ENCODE measurements around the gene KIAA0319L. TPM values are rescaled to one million over a fixed set of nuclear protein-coding genes. Genes with fewer than 3 reads are reported as not detected.

The KIAA0319L gene
- total RNA-seq, 2 experiments from 2014 or later = 17.2 to 18.3 TPM

- Mint-ChIP-seq H3K27me3 (peaks cover 16% of the 10 kb centered on the region), H3K4me3 (no peak overlapping the region), H3K36me3 (no peaks in the 10 kb centered on the region), H3K27ac (no peak overlapping the region), H3K4me1 (peaks cover 17% of the 10 kb centered on the region), H3K9me3 (no peaks in the 10 kb centered on the region)
- no peak for DNase-seq
These were observed 17.0 kb upstream of the KIAA0319L start for GRCh38 chr1:35574125-35574654.

GRCh38 chr1:35573198-35574124 lies 16.3 kb upstream of the KIAA0319L start, which contains the start of gene TFAP2E:
Gene TFAP2E (plus strand): TSS chr1:35573314. CDS start chr1:35573578, 264 bp downstream.
- no peaks in the 10 kb centered on the region for H3K36me3 Mint-ChIP-seq
- H3K4me1 Mint-ChIP-seq = peaks cover 17% of the 10 kb centered on the region
- no peak within 1 kb of the TSS for H3K27ac Mint-ChIP-seq
- no peaks in the 10 kb centered on the region for H3K9me3 Mint-ChIP-seq
- peaks cover 16% of the 10 kb centered on the region for H3K27me3 Mint-ChIP-seq
- DNase-seq = no peak
- no peak within 1 kb of the TSS for H3K4me3 Mint-ChIP-seq

DNA sequence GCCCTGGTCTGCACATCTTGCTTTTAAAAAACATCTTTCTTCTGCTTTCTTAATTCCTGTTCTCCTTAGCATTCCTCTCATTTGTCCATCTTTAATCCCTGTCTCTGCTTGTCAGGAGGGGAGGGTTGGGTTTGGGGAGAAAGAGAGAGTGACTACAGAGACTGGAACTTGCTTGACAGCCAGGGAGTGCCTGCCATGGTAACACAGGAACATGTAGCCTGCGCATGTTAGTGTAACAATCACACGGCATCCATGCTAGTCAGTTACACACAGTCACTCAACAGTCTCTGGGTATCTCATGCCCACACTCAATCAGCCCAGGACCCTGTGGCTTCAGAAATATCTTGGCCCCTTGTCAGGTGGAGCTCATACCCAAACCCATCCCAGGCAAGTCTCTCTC lies 15.1 kb upstream of the KIAA0319L start:
- peaks cover 7% of the 10 kb centered on the region for H3K4me1 Mint-ChIP-seq
- H3K36me3 Mint-ChIP-seq = no peaks in the 10 kb centered on the region
- no peaks in the 10 kb centered on the region for H3K9me3 Mint-ChIP-seq
- DNase-seq = no peak
- peaks cover 16% of the 10 kb centered on the region for H3K27me3 Mint-ChIP-seq
- H3K27ac Mint-ChIP-seq = no peak overlapping the region
- no peak overlapping the region for H3K4me3 Mint-ChIP-seq

GRCh38 chr1:35571263-35571662 lies 14.1 kb upstream of the KIAA0319L start:
- no peaks in the 10 kb centered on the region for H3K36me3 Mint-ChIP-seq
- H3K4me3 Mint-ChIP-seq = no peak overlapping the region
- peaks cover 3% of the 10 kb centered on the region for H3K4me1 Mint-ChIP-seq
- peaks cover 13% of the 10 kb centered on the region for H3K27me3 Mint-ChIP-seq
- no peaks in the 10 kb centered on the region for H3K9me3 Mint-ChIP-seq
- H3K27ac Mint-ChIP-seq = no peak overlapping the region
- no peak for DNase-seq

GRCh38 chr1:35570589-35571137 lies 13.5 kb upstream of the KIAA0319L start:
- Mint-ChIP-seq H3K36me3 (no peaks in the 10 kb centered on the region), H3K27me3 (peaks cover 8% of the 10 kb centered on the region), H3K27ac (no peak overlapping the region), H3K4me3 (no peak overlapping the region), H3K4me1 (no peaks in the 10 kb centered on the region), H3K9me3 (no peaks in the 10 kb centered on the region)
- DNase-seq = no peak

DNA sequence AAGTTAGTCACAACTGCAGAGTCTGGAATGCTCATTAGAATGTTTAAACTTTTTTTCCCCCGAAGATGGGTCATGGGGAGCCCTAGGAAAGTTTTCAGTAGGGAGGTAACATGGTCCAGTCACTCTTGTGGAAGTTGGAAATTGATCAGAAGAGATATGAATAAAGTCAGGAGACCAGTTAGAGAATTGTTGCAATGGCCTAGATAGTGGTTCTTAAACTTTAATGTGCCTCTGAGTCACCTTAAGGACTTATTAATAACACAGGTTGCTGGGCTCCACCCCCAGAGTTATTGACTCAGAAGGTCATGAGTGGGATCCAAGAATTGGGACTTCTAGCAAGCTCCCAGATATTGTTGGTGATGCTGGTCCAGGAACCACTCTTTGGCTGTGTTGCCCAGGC lies 12.7 kb upstream of the KIAA0319L start:
- H3K4me3 Mint-ChIP-seq = no peak overlapping the region
- no peaks in the 10 kb centered on the region for H3K4me1 Mint-ChIP-seq
- peaks cover 3% of the 10 kb centered on the region for H3K27me3 Mint-ChIP-seq
- no peaks in the 10 kb centered on the region for H3K36me3 Mint-ChIP-seq
- H3K9me3 Mint-ChIP-seq = no peaks in the 10 kb centered on the region
- DNase-seq = no peak
- no peak overlapping the region for H3K27ac Mint-ChIP-seq

DNA sequence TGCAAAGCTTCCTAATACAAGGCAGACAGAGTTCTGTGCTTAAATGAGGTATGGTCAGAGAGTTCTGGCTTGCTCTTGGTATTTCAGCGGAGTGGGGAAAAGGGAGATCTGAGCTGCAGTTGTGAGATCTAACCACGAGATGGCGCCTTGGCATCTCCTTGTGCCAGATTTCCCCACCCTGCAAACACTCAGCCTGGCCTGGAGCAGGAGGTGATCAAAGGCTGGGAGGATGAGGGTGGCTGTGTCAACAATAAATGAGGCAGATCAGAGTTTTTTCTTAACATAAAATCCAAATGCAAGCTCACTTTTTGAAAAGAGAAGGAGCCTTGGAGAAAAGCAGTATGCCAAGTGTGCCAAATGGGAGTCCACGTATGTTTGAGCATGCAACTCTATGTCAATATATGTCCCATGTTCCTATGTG lies 11.8 kb upstream of the KIAA0319L start:
- Mint-ChIP-seq H3K27ac (no peak overlapping the region), H3K4me1 (peaks cover 2% of the 10 kb centered on the region), H3K9me3 (no peaks in the 10 kb centered on the region), H3K4me3 (no peak overlapping the region), H3K36me3 (peaks cover 7% of the 10 kb centered on the region), H3K27me3 (no peaks in the 10 kb centered on the region)
- peak; percentile 54 for DNase-seq

GRCh38 chr1:35567947-35568558 lies 10.8 kb upstream of the KIAA0319L start:
- no peak for DNase-seq
- H3K4me3 Mint-ChIP-seq = no peak overlapping the region
- no peaks in the 10 kb centered on the region for H3K9me3 Mint-ChIP-seq
- peaks cover 7% of the 10 kb centered on the region for H3K36me3 Mint-ChIP-seq
- H3K27me3 Mint-ChIP-seq = no peaks in the 10 kb centered on the region
- peaks cover 5% of the 10 kb centered on the region for H3K4me1 Mint-ChIP-seq
- H3K27ac Mint-ChIP-seq = no peak overlapping the region

- Mint-ChIP-seq H3K27me3 (no peaks in the 10 kb centered on the region), H3K9me3 (no peaks in the 10 kb centered on the region), H3K27ac (no peak overlapping the region), H3K4me1 (peaks cover 15% of the 10 kb centered on the region), H3K4me3 (no peak overlapping the region), H3K36me3 (peaks cover 9% of the 10 kb centered on the region)
- no peak for DNase-seq
These were observed 8.5 kb upstream of the KIAA0319L start for GRCh38 chr1:35565742-35566133.

DNA sequence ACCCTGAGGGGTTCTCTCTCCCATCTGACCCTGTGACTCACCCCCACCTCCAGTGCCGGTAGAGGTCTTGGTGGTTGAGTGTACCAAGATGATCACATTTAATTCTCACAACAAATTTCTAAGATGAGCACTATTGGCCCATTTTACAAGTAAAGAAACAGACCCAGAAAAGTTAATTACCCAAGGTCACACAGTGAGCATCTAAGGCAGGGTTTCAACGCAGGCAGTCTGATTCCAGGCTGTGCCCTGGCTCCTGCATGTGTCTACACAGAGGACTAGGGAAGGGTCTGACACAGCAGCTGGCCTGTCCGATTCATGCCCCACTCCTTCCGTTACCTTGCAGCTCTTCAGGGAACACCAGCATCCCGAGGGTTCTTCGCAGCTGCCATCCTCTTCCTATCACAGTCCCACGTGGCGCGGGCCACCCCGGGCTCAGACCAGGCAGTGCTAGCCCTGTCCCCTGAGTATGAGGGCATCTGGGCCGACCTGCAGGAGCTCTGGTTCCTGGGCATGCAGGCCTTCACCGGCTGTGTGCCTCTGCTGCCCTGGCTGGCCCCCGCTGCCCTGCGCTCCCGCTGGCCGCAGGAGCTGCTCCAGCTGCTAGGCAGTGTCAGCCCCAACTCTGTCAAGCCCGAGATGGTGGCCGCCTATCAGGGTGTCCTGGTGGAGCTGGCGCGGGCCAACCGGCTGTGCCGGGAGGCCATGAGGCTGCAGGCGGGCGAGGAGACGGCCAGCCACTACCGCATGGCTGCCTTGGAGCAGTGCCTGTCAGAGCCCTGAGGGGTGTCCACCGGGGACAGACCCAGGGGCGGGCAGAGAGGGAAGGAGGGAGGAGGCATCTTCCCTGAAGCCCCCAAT lies 7.9 kb upstream of the KIAA0319L start:
- Mint-ChIP-seq H3K27me3 (no peaks in the 10 kb centered on the region), H3K36me3 (peaks cover 9% of the 10 kb centered on the region), H3K4me3 (no peak overlapping the region), H3K9me3 (no peaks in the 10 kb centered on the region), H3K4me1 (peaks cover 15% of the 10 kb centered on the region), H3K27ac (no peak overlapping the region)
- DNase-seq = no peak

- peak; percentile 73 for DNase-seq
- H3K27me3 Mint-ChIP-seq = no peaks in the 10 kb centered on the region
- no peaks in the 10 kb centered on the region for H3K9me3 Mint-ChIP-seq
- no peak overlapping the region for H3K27ac Mint-ChIP-seq
- H3K4me3 Mint-ChIP-seq = no peak overlapping the region
- peaks cover 9% of the 10 kb centered on the region for H3K36me3 Mint-ChIP-seq
- H3K4me1 Mint-ChIP-seq = peaks cover 24% of the 10 kb centered on the region
These were observed 7.1 kb upstream of the KIAA0319L start for GRCh38 chr1:35564037-35564883.

DNA sequence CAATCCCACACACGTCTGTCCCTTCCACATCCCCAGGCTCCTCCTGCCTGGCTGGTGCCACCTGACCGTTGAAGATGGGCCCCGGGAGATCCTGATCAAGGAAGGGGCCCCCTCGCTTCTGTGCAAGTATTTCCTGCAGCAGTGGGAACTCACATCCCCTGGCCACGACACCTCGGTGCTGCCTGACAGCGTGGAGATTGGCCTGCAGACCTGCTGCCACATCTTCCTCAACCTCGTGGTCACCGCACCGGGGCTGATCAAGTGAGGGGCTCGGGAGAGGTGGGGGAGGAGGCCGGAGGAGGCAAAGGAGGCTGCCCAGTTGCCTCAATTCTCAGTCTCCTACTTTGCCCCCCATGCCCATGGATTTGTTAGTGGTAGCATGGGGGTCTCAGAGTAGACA lies 6.0 kb upstream of the KIAA0319L start:
- H3K9me3 Mint-ChIP-seq = no peaks in the 10 kb centered on the region
- DNase-seq = no peak
- peaks cover 9% of the 10 kb centered on the region for H3K36me3 Mint-ChIP-seq
- peaks cover 30% of the 10 kb centered on the region for H3K4me1 Mint-ChIP-seq
- no peaks in the 10 kb centered on the region for H3K27me3 Mint-ChIP-seq
- no peak overlapping the region for H3K27ac Mint-ChIP-seq
- no peak overlapping the region for H3K4me3 Mint-ChIP-seq

- H3K4me1 Mint-ChIP-seq = peaks cover 32% of the 10 kb centered on the region
- H3K27ac Mint-ChIP-seq = no peak overlapping the region
- H3K4me3 Mint-ChIP-seq = no peak overlapping the region
- no peak for DNase-seq
- H3K9me3 Mint-ChIP-seq = no peaks in the 10 kb centered on the region
- H3K36me3 Mint-ChIP-seq = peaks cover 9% of the 10 kb centered on the region
- H3K27me3 Mint-ChIP-seq = no peaks in the 10 kb centered on the region
These were observed 4.9 kb upstream of the KIAA0319L start for GRCh38 chr1:35561972-35562680.

Measured in activated naive CD8-positive, alpha-beta T cell treated with anti-CD3 and anti-CD28 coated beads for 36 hours (primary cell).